ENCODE data around the gene DMD. TPM values are rescaled to one million over a fixed set of nuclear protein-coding genes. Genes with fewer than 3 reads are reported as not detected.
A peak's percentile ranks its signal among the peaks of the same experiment; 100 is the strongest.
"Not testable (repeated sequence)": the region's sequence is repeated elsewhere in the genome, so short reads cannot be mapped to it uniquely, and the experiment has no call there.

DMD gene
- total RNA-seq, 1 experiment from 2014 or later, result 19.3 TPM

GRCh38 chrX:31471229-31471628, 1740.1 kb downstream of the DMD start:
- POLR2A ChIA-PET, result no interaction called here
- no peak for DNase-seq (ENCODE audit: unreplicated experiment)
- TF ChIP-seq CTCF (IDR thresholded peaks at IDR 0.05; ENCODE audit: unreplicated experiment), result no peak
- CTCF ChIA-PET, result no interaction called here
- Mint-ChIP-seq H3K27ac (ENCODE audit: low read depth, unreplicated experiment) (no peak overlapping the region), H3K4me3 (ENCODE audit: unreplicated experiment) (no peak overlapping the region), H3K27me3 (ENCODE audit: insufficient read depth, unreplicated experiment) (peaks cover 35% of the 10 kb centered on the region), H3K9me3 (ENCODE audit: unreplicated experiment) (no peaks in the 10 kb centered on the region), H3K36me3 (ENCODE audit: insufficient read depth, unreplicated experiment) (peaks cover 5% of the 10 kb centered on the region), H3K4me1 (ENCODE audit: insufficient read depth, unreplicated experiment) (no peaks in the 10 kb centered on the region)
- intact Hi-C loops (cut with micrococcal nuclease), result no loop called here
- BruUV-seq (replicated peaks), result no TSS peak

- H3K4me1 Mint-ChIP-seq (ENCODE audit: insufficient read depth, unreplicated experiment); intact Hi-C loops (cut with micrococcal nuclease); H3K27ac Mint-ChIP-seq (ENCODE audit: low read depth, unreplicated experiment); BruUV-seq (replicated peaks); POLR2A ChIA-PET; DNase-seq (ENCODE audit: unreplicated experiment); H3K9me3 Mint-ChIP-seq (ENCODE audit: unreplicated experiment); H3K36me3 Mint-ChIP-seq (ENCODE audit: insufficient read depth, unreplicated experiment); CTCF ChIA-PET; H3K4me3 Mint-ChIP-seq (ENCODE audit: unreplicated experiment): not testable (repeated sequence)
- peaks cover 35% of the 10 kb centered on the region for H3K27me3 Mint-ChIP-seq (ENCODE audit: insufficient read depth, unreplicated experiment)
Observed at GRCh38 chrX:31470753-31471152, 1740.6 kb downstream of the DMD start.

GRCh38 chrX:31464306-31464915, 1746.9 kb downstream of the DMD start:
- no peaks in the 10 kb centered on the region for H3K36me3 Mint-ChIP-seq (ENCODE audit: insufficient read depth, unreplicated experiment)
- no peaks in the 10 kb centered on the region for H3K4me1 Mint-ChIP-seq (ENCODE audit: insufficient read depth, unreplicated experiment)
- CTCF ChIA-PET, result no interaction called here
- H3K27ac Mint-ChIP-seq (ENCODE audit: low read depth, unreplicated experiment), result no peak overlapping the region
- DNase-seq (ENCODE audit: unreplicated experiment), result no peak
- H3K9me3 Mint-ChIP-seq (ENCODE audit: unreplicated experiment), result no peaks in the 10 kb centered on the region
- no peak overlapping the region for H3K4me3 Mint-ChIP-seq (ENCODE audit: unreplicated experiment)
- no peak for TF ChIP-seq CTCF (IDR thresholded peaks at IDR 0.05; ENCODE audit: unreplicated experiment)
- no TSS peak for BruUV-seq (replicated peaks)
- H3K27me3 Mint-ChIP-seq (ENCODE audit: insufficient read depth, unreplicated experiment), result peaks cover 15% of the 10 kb centered on the region
- POLR2A ChIA-PET, result no interaction called here
- intact Hi-C loops (cut with micrococcal nuclease), result no loop called here

- TF ChIP-seq CTCF (IDR thresholded peaks at IDR 0.05; ENCODE audit: unreplicated experiment), result no peak
- no peaks in the 10 kb centered on the region for H3K27me3 Mint-ChIP-seq (ENCODE audit: insufficient read depth, unreplicated experiment)
- no TSS peak for BruUV-seq (replicated peaks)
- no peaks in the 10 kb centered on the region for H3K36me3 Mint-ChIP-seq (ENCODE audit: insufficient read depth, unreplicated experiment)
- DNase-seq (ENCODE audit: unreplicated experiment), result no peak
- POLR2A ChIA-PET, result no interaction called here
- no peak overlapping the region for H3K27ac Mint-ChIP-seq (ENCODE audit: low read depth, unreplicated experiment)
- H3K4me3 Mint-ChIP-seq (ENCODE audit: unreplicated experiment), result no peak overlapping the region
- H3K4me1 Mint-ChIP-seq (ENCODE audit: insufficient read depth, unreplicated experiment), result no peaks in the 10 kb centered on the region
- CTCF ChIA-PET, result interaction anchor here (0.6 to 1.2 kb wide), 2 partner anchors 11 to 458 kb away, joined by 3 to 5 read pairs; no protein-coding TSS in a partner anchor
- intact Hi-C loops (cut with micrococcal nuclease), result no loop called here
- H3K9me3 Mint-ChIP-seq (ENCODE audit: unreplicated experiment), result no peaks in the 10 kb centered on the region
Observed at GRCh38 chrX:31461266-31461665, 1750.1 kb downstream of the DMD start.

- CTCF ChIA-PET, result no interaction called here
- no TSS peak for BruUV-seq (replicated peaks)
- H3K27me3 Mint-ChIP-seq (ENCODE audit: insufficient read depth, unreplicated experiment), result peaks cover 10% of the 10 kb centered on the region
- H3K9me3 Mint-ChIP-seq (ENCODE audit: unreplicated experiment), result no peaks in the 10 kb centered on the region
- peaks cover 6% of the 10 kb centered on the region for H3K36me3 Mint-ChIP-seq (ENCODE audit: insufficient read depth, unreplicated experiment)
- peak; percentile 11 for DNase-seq (ENCODE audit: unreplicated experiment)
- H3K4me3 Mint-ChIP-seq (ENCODE audit: unreplicated experiment), result no peak overlapping the region
- intact Hi-C loops (cut with micrococcal nuclease), result no loop called here
- H3K4me1 Mint-ChIP-seq (ENCODE audit: insufficient read depth, unreplicated experiment), result no peaks in the 10 kb centered on the region
- no peak overlapping the region for H3K27ac Mint-ChIP-seq (ENCODE audit: low read depth, unreplicated experiment)
- POLR2A ChIA-PET, result no interaction called here
- TF ChIP-seq CTCF (IDR thresholded peaks at IDR 0.05; ENCODE audit: unreplicated experiment), result no peak
Observed at GRCh38 chrX:31459361-31459760, 1752.0 kb downstream of the DMD start.

Measured in MCF 10A (cell line).